Mammary epithelial cell (primary cell): ENCODE measurements around the gene EEF1A1.

Source experiments
- CTCF ChIP-seq, 2 donors: IDR thresholded peaks in 1 of 2; conservative IDR thresholded peaks in 1 of 2; 2 replicates each; pipeline ENCODE4 v1.5.1; 2011 to 2012; ENCODE audit warnings: inconsistent platforms in 2 of 2, low read length in 2 of 2, mild to moderate bottlenecking in 2 of 2, control low read depth in 1 of 2, low read depth in 1 of 2; ENCODE audit not compliant: insufficient read depth in 1 of 2; ENCODE audit errors: extremely low read depth in 1 of 2
- EZH2 ChIP-seq: IDR thresholded peaks from 2 replicates; pipeline ENCODE4 v1.6.1; 2012; ENCODE audit warnings: low read length, inconsistent platforms, borderline replicate concordance

GRCh38 chr6:73471686-73472290 is 49.0 kb downstream of the EEF1A1 start:
- TF ChIP-seq CTCF (conservative IDR thresholded peaks at IDR 0.05 in 1 of 2, IDR thresholded peaks at IDR 0.05 in 1 of 2; ENCODE audit: extremely low read depth in 1 of 2, insufficient read depth in 1 of 2, low read depth in 1 of 2, low read length in 2 of 2) (no peak), EZH2 (no peak)
